ENCODE measurements around the gene LPP. TPM values are rescaled to one million over a fixed set of nuclear protein-coding genes. Genes with fewer than 3 reads are reported as not detected.

Gene LPP
- total RNA-seq, 1 experiment from 2014 or later: 20.4 TPM

DNA sequence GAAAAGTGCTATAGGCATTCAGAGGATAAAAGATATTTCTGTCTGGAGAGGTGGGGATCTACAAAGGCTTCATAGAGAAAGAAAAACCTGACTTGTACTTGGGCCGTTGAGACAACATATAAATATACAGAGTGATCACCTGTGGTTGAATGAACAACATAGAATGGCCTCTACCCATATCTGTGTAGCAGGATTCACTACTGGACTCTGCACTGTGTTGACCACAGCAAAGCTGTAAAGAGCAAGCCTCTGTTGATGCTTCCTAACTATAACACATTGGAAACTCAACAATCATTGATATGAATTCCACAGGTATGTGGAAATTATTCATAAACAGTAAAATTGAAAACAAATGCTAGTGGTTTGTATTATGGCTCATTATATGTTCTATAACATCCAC, 19.1 kb upstream of the LPP start:
- H3K9ac ChIP-seq (ENCODE audit: low read length): no peak overlapping the region
- H3F3A ChIP-seq (ENCODE audit: low read length, unreplicated experiment): no peaks in the 10 kb centered on the region
- 0 out of 2 replicates have a peak, but pooled peaks cover 6% of the 10 kb centered on the region for H3K4me1 ChIP-seq (ENCODE audit: insufficient read depth, low read length)
- H3K9me2 ChIP-seq (replicated peaks; ENCODE audit: low read length): no peaks in the 10 kb centered on the region; the same call in 1 of the 2 replicates
- no TSS peak for BruUV-seq (replicated peaks)
- H3K79me2 ChIP-seq (ENCODE audit: low read length): no peaks in the 10 kb centered on the region
- no peaks in the 10 kb centered on the region for H4K20me1 ChIP-seq (ENCODE audit: low read length)
- CTCF ChIA-PET: no interaction called here
- no peak overlapping the region for H2AFZ ChIP-seq (ENCODE audit: low read length)
- no peak for ATAC-seq
- no peak overlapping the region for H3K4me3 ChIP-seq (ENCODE audit: low read length)
- no peak overlapping the region for H3K27ac ChIP-seq (ENCODE audit: low read length)
- TF ChIP-seq, protein P1, sequence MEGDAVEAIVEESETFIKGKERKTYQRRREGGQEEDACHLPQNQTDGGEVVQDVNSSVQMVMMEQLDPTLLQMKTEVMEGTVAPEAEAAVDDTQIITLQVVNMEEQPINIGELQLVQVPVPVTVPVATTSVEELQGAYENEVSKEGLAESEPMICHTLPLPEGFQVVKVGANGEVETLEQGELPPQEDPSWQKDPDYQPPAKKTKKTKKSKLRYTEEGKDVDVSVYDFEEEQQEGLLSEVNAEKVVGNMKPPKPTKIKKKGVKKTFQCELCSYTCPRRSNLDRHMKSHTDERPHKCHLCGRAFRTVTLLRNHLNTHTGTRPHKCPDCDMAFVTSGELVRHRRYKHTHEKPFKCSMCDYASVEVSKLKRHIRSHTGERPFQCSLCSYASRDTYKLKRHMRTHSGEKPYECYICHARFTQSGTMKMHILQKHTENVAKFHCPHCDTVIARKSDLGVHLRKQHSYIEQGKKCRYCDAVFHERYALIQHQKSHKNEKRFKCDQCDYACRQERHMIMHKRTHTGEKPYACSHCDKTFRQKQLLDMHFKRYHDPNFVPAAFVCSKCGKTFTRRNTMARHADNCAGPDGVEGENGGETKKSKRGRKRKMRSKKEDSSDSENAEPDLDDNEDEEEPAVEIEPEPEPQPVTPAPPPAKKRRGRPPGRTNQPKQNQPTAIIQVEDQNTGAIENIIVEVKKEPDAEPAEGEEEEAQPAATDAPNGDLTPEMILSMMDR (conservative IDR thresholded peaks at IDR 0.05; ENCODE audit: low read depth, low read length): no peak
- no peak for TF ChIP-seq EZH2phosphoT487 (IDR thresholded peaks at IDR 0.05; ENCODE audit: borderline replicate concordance, low read length)
- TF ChIP-seq EZH2 (IDR thresholded peaks at IDR 0.05; ENCODE audit: low read length, unreplicated experiment): no peak
- no peaks in the 10 kb centered on the region for H3K9me3 ChIP-seq (ENCODE audit: low read length)
- no peaks in the 10 kb centered on the region for H3K36me3 ChIP-seq (ENCODE audit: low read depth, low read length)
- intact Hi-C loops (cut with micrococcal nuclease): no loop called here
- DNase-seq: no peak
- POLR2A ChIA-PET (ENCODE audit: unreplicated experiment): no interaction called here
- H3K4me2 ChIP-seq (ENCODE audit: low read length): no peak overlapping the region
- no peaks in the 10 kb centered on the region for H3K27me3 ChIP-seq (ENCODE audit: low read length)

DNA sequence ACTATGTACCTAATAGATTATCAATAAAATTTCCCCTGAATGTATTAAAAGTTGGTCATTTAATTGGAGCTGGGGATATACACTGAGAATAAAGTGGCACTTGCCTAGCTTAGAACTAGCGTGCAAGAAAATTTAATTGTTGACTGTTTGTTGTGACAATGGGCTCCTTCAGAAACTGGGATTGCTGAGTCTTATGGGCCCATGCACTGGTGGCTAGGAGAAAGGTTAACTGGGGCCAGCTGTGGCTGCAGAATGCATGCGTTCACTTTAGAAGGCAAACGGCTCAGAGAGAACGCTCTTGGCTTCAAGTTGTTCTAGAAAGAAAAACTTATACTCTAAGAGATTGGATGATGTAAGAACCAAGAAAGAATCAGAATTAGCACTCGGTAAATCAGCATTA, 18.7 kb upstream of the LPP start:
- Histone ChIP-seq H3K9me3 (ENCODE audit: low read length) (no peaks in the 10 kb centered on the region), H3K4me1 (ENCODE audit: insufficient read depth, low read length) (0 out of 2 replicates have a peak, but pooled peaks cover 6% of the 10 kb centered on the region), H3K4me2 (ENCODE audit: low read length) (no peak overlapping the region), H3K79me2 (ENCODE audit: low read length) (no peaks in the 10 kb centered on the region), H3K27ac (ENCODE audit: low read length) (no peak overlapping the region), H2AFZ (ENCODE audit: low read length) (no peak overlapping the region), H3K9me2 (replicated peaks; ENCODE audit: low read length) (no peaks in the 10 kb centered on the region; the same call in 1 of the 2 replicates), H3K36me3 (ENCODE audit: low read depth, low read length) (no peaks in the 10 kb centered on the region), H3K4me3 (ENCODE audit: low read length) (no peak overlapping the region), H3F3A (ENCODE audit: low read length, unreplicated experiment) (no peaks in the 10 kb centered on the region), H4K20me1 (ENCODE audit: low read length) (no peaks in the 10 kb centered on the region), H3K27me3 (ENCODE audit: low read length) (no peaks in the 10 kb centered on the region), H3K9ac (ENCODE audit: low read length) (no peak overlapping the region)
- ATAC-seq (no peak), DNase-seq (no peak)
- intact Hi-C loops (cut with micrococcal nuclease): no loop called here
- ChIA-PET POLR2A (ENCODE audit: unreplicated experiment) (no interaction called here), CTCF (no interaction called here)
- no TSS peak for BruUV-seq (replicated peaks)
- TF ChIP-seq, protein P1 (conservative IDR thresholded peaks at IDR 0.05; ENCODE audit: low read depth, low read length): no peak
- TF ChIP-seq EZH2 (IDR thresholded peaks at IDR 0.05; ENCODE audit: low read length, unreplicated experiment): no peak
- no peak for TF ChIP-seq EZH2phosphoT487 (IDR thresholded peaks at IDR 0.05; ENCODE audit: borderline replicate concordance, low read length)

DNA sequence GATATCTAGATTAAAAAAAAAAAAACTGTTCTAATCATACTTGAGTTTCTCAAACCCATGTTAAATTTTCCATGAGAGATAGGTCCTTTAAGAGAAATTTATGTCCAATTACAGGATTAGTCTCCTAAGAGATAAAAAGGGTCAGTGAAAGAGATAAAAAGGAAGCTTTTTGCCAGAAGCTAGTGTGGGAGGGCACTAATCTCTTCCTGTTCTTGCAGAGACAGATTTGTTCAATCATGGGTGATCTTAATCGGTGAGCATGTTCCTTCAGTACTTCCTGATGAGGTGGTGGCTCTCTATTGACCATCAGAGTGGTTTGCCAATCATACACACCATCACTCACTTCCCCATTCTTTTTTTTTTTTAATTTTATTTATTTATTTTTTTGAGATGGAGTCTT, 16.9 kb upstream of the LPP start:
- no TSS peak for BruUV-seq (replicated peaks)
- no peaks in the 10 kb centered on the region for H3K9me3 ChIP-seq (ENCODE audit: low read length)
- POLR2A ChIA-PET (ENCODE audit: unreplicated experiment): no interaction called here
- H3K9ac ChIP-seq (ENCODE audit: low read length): no peak overlapping the region
- no peaks in the 10 kb centered on the region; the same call in 1 of the 2 replicates for H3K9me2 ChIP-seq (replicated peaks; ENCODE audit: low read length)
- 0 out of 2 replicates have a peak, but pooled peaks have one; percentile 23 for ATAC-seq
- intact Hi-C loops (cut with micrococcal nuclease): no loop called here
- no peak overlapping the region for H3K27ac ChIP-seq (ENCODE audit: low read length)
- TF ChIP-seq, protein P1 (conservative IDR thresholded peaks at IDR 0.05; ENCODE audit: low read depth, low read length): no peak
- TF ChIP-seq EZH2 (IDR thresholded peaks at IDR 0.05; ENCODE audit: low read length, unreplicated experiment): no peak
- TF ChIP-seq EZH2phosphoT487 (IDR thresholded peaks at IDR 0.05; ENCODE audit: borderline replicate concordance, low read length): no peak
- no peak overlapping the region for H2AFZ ChIP-seq (ENCODE audit: low read length)
- no peaks in the 10 kb centered on the region for H3K4me1 ChIP-seq (ENCODE audit: insufficient read depth, low read length)
- H3F3A ChIP-seq (ENCODE audit: low read length, unreplicated experiment): no peaks in the 10 kb centered on the region
- DNase-seq: no peak
- H3K27me3 ChIP-seq (ENCODE audit: low read length): no peaks in the 10 kb centered on the region
- no peak overlapping the region for H3K4me3 ChIP-seq (ENCODE audit: low read length)
- H3K36me3 ChIP-seq (ENCODE audit: low read depth, low read length): no peaks in the 10 kb centered on the region
- CTCF ChIA-PET: interaction anchor here (0.7 kb wide), 1 partner anchor 329 kb away, joined by 3 read pairs; no protein-coding TSS in a partner anchor
- H4K20me1 ChIP-seq (ENCODE audit: low read length): no peaks in the 10 kb centered on the region
- no peak overlapping the region for H3K4me2 ChIP-seq (ENCODE audit: low read length)
- H3K79me2 ChIP-seq (ENCODE audit: low read length): no peaks in the 10 kb centered on the region

All from PC-3 (cell line).